Ovary (tissue), 10 donors: Measurements from ENCODE around the gene GTF3C2. TPM values are rescaled to one million over a fixed set of nuclear protein-coding genes. Genes with fewer than 3 reads are reported as not detected.

Experiments used
- DNase-seq, 5 donors: peaks; one replicate each; pipeline ENCODE4 v3.0.0-alpha.2; 2019 to 2020
- H3K27ac ChIP-seq, 2 donors: fragments of 200-600 bp; one replicate each; pipeline versions ENCODE4 v1.5.1 to v1.8.0; 2019 to 2022
- H3K27me3 ChIP-seq: fragments of 200-600 bp; one replicate; pipeline ENCODE4 v1.8.0; 2022
- H3K36me3 ChIP-seq: fragments of 200-600 bp; sonication (generic); one replicate; pipeline ENCODE4 v1.5.1; 2019
- H3K4me1 ChIP-seq: one replicate; pipeline ENCODE4 v1.8.1; 2013; ENCODE audit warnings: mild to moderate bottlenecking, moderate library complexity; ENCODE audit not compliant: insufficient read depth
- H3K4me3 ChIP-seq: fragments of 200-600 bp; sonication (generic); one replicate; pipeline ENCODE4 v1.5.1; 2017
- H3K9me3 ChIP-seq, 2 donors: fragments of 200-600 bp in 1 of 2; sonication (generic) in 1 of 2; one replicate each; pipeline versions ENCODE4 v1.5.1 to v1.8.1; 2013 to 2019; ENCODE audit warnings: mild to moderate bottlenecking in 1 of 2, moderate library complexity in 1 of 2
- EP300 ChIP-seq: sonication (generic); formaldehyde crosslinking; IDR thresholded peaks from one replicate; pipeline ENCODE4 v1.6.1; 2017; ENCODE audit warnings: antibody characterized with exemption
- POLR2A ChIP-seq: fragments of 450-650 bp; IDR thresholded peaks from one replicate; pipeline ENCODE4 v1.6.1; 2017; ENCODE audit warnings: antibody characterized with exemption, mild to moderate bottlenecking, moderate library complexity
- WGBS, 3 donors: extraction: QIAGEN DNeasy Blood & Tissue Kit in 1 of 3; methylation state at CpG; one replicate each; pipeline versions ENCODE4 v1.1.5 to v1.1.7; 2013 to 2017; 5-methylcytosine and 5-hydroxymethylcytosine counted together
- intact Hi-C, 4 donors: fragments of 100-400 bp; cut with DNase I; formaldehyde crosslinking; loops; one replicate each; pipeline versions ENCODE4 v1.11.0 to v1.15.1; 2022 to 2023
- long read RNA-seq, 3 donors: library from polyadenylated mRNA in 2 of 3; unstranded in 2 of 3; transcript quantifications; one replicate each; pipeline ENCODE4 v2.0.0 and lab custom pipeline, GENCODE V29; 2021 to 2026
- polyA plus RNA-seq, 2 donors: library from polyadenylated mRNA; stranded (reverse); fragments of 200-250 nt in 1 of 2; fragments of 350-450 nt in 1 of 2; fragmentation: Illumina TruSeq in 1 of 2; extraction: RNeasy Lipid Tissue Mini Kit (QIAGEN cat#74804) in 1 of 2; gene quantifications; one replicate each; pipeline ENCODE4 v1.2.3, GENCODE V29; 2013 to 2014
- total RNA-seq, 7 donors: library from RNA; depleted of rRNA in 2 of 7; stranded (reverse); fragments of >200 nt in 2 of 7; fragmentation: NEBNext Ultra II Directional in 3 of 7; extraction: Animal tissue kit (Norgen Biotek cat#: 25700) in 3 of 7; gene quantifications; one replicate each; pipeline versions ENCODE4 v1.1.0 to v1.2.4, GENCODE V29; 2016 to 2023
- TF ChIP-seq, protein P1 (sequence below), 3 donors: fragments of 450-650 bp in 2 of 3; fragments of 200-600 bp in 1 of 3; IDR thresholded peaks; one replicate each; pipeline versions ENCODE4 v1.5.1 to v1.8.0; 2016 to 2022; ENCODE audit warnings: antibody characterized with exemption in 3 of 3, mild to moderate bottlenecking in 1 of 3
- donor health status: DM: no; HTN: no; CAD: no; lungs with moderate emphysema.
- donor health status: DM: no; HTN: no; CAD: no.
- donor health status: Bipolar disorder and iron deficiency.
- donor health status: DM: yes; HTN: yes; CAD: no.
- donor health status: DM: no; HTN: no; CAD: no.
- donor health status: DM: yes; HTN: yes; CAD: no.

Gene GTF3C2, protein sequence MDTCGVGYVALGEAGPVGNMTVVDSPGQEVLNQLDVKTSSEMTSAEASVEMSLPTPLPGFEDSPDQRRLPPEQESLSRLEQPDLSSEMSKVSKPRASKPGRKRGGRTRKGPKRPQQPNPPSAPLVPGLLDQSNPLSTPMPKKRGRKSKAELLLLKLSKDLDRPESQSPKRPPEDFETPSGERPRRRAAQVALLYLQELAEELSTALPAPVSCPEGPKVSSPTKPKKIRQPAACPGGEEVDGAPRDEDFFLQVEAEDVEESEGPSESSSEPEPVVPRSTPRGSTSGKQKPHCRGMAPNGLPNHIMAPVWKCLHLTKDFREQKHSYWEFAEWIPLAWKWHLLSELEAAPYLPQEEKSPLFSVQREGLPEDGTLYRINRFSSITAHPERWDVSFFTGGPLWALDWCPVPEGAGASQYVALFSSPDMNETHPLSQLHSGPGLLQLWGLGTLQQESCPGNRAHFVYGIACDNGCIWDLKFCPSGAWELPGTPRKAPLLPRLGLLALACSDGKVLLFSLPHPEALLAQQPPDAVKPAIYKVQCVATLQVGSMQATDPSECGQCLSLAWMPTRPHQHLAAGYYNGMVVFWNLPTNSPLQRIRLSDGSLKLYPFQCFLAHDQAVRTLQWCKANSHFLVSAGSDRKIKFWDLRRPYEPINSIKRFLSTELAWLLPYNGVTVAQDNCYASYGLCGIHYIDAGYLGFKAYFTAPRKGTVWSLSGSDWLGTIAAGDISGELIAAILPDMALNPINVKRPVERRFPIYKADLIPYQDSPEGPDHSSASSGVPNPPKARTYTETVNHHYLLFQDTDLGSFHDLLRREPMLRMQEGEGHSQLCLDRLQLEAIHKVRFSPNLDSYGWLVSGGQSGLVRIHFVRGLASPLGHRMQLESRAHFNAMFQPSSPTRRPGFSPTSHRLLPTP
- total RNA-seq (10 to 100 TPM; 32.8 to 57.7 (median 45.8) TPM), polyA plus RNA-seq (10 to 100 TPM; 26.8 to 49.9 TPM)
- long read RNA-seq, donor 1, transcript GTF3C2-201 (19 exons, 3,882 nt): major isoform, 12 of 41 reads
- long read RNA-seq, donor 1, partial matches to known transcripts: 26 of 41 reads
- long read RNA-seq, donor 1, other reads (novel, unspliced or antisense): 3 of 41 reads
- long read RNA-seq, donor 2, partial matches to known transcripts: 0 of 4 reads
- long read RNA-seq, donor 2, other reads (novel, unspliced or antisense): 0 of 4 reads
- long read RNA-seq, donor 3, transcript GTF3C2-201 (19 exons, 3,882 nt): major isoform, 36 of 65 reads
- long read RNA-seq, donor 3, partial matches to known transcripts: 13 of 65 reads
- long read RNA-seq, donor 3, other reads (novel, unspliced or antisense): 16 of 65 reads

DNA sequence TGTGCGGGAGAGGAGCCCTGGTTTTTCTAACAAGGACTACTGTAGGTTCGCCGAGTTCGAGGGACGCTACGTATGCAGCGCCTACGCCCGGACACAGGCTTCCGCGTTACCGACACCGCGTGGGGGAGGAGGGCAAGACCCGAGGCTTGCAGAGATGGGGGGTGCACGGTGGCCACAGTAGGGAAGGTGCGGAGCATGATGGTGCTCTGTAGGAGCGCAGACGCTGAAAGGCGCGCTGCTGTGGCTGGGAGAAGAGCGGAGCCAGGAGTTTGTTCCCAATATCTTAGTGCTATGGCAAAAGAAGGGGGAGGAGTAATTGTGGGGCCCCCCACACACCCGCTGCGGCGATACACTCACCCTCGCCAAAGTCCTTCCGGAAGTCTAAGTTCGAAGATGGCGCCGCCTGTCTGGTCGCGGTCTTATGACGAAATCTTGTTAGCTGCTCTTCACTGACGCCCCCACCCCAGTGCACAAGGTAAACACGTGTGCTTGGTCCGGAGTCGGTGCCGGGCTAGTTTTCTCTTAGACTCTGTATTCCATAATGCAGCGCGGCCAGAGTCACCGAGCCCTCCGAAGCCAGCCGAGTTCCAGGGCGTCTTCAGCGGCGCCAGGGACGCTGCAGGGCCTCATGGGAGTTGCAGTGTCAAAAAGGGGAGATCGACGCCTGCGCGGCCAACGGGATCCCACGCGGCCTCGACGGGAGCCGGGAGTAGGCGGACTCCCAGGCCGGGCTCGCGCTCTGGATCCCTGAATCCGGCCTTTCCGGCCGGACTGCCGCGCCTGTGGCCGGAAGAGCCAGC lies at the start of gene GTF3C2:
GTF3C2 (minus strand) TSS at position 383 of the 800 bp plus-strand sequence. CDS start 13,210 bp downstream, outside the sequence.
- Histone ChIP-seq H3K27ac (peak within 1 kb of the TSS; percentile 18 to 71), H3K4me1 (peaks cover 7% of the 10 kb centered on the region), H3K9me3 (no peaks in the 10 kb centered on the region), H3K4me3 (peak within 1 kb of the TSS; percentile 89), H3K36me3 (no peaks in the 10 kb centered on the region), H3K27me3 (no peaks in the 10 kb centered on the region)
- intact Hi-C loops: no loop called here
- peak; percentile 92 to 97 (median 93) for DNase-seq
- WGBS, 3 donors: 0 to 1% (median 0%) methylated on average over 67 of the region's 67 CpGs
- TF ChIP-seq EP300 (no peak), POLR2A (peak; percentile 38)
- TF ChIP-seq, protein P1, sequence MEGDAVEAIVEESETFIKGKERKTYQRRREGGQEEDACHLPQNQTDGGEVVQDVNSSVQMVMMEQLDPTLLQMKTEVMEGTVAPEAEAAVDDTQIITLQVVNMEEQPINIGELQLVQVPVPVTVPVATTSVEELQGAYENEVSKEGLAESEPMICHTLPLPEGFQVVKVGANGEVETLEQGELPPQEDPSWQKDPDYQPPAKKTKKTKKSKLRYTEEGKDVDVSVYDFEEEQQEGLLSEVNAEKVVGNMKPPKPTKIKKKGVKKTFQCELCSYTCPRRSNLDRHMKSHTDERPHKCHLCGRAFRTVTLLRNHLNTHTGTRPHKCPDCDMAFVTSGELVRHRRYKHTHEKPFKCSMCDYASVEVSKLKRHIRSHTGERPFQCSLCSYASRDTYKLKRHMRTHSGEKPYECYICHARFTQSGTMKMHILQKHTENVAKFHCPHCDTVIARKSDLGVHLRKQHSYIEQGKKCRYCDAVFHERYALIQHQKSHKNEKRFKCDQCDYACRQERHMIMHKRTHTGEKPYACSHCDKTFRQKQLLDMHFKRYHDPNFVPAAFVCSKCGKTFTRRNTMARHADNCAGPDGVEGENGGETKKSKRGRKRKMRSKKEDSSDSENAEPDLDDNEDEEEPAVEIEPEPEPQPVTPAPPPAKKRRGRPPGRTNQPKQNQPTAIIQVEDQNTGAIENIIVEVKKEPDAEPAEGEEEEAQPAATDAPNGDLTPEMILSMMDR (IDR thresholded peaks at IDR 0.05): peak in 1 of 3 donors; percentile 10

DNA sequence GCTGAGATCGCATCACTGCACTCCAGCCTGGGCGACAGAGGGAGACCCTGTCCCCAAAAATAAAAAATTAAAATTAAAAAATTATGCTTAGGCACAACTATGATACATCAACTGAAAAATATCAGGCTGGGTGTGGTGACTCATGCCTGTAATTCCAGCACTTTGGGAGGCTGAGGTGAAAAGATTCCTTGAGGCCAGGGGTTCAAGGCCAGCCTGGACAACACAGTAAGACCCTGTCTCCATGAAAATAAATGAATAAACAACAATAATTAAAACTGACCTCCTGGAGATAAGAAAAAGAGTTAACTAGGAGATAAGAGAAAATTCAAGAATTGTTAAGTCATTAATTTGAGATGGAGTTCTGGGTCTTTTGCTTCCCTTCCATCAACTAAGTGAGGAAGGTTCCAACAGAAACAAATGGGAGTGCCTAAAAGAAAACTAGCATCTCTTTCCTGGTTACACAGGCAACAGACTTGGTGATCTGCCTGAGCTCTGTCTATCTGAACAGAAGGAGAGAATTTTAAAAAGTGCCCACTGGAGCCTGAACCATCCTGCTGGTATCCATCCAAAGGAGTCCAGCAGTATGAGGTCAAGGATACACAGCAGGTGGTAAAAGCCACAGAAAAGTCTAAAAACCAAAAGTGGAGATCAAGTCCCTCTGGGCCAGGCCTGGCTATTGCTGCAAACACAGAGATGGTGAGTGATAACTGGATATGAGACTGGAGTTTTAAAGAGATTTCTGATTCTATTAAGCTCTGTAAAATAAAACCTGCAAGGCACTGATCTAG lies 44.0 kb upstream of the GTF3C2 start:
- Histone ChIP-seq H3K4me1 (no peaks in the 10 kb centered on the region), H3K27ac (no peak overlapping the region), H3K9me3 (no peaks in the 10 kb centered on the region), H3K4me3 (no peak overlapping the region), H3K27me3 (no peaks in the 10 kb centered on the region), H3K36me3 (no peaks in the 10 kb centered on the region)
- 91 to 96% (median 94%) methylated on average over 2 of the region's 2 CpGs for WGBS, 3 donors
- no peak for DNase-seq
- TF ChIP-seq, protein P1 (IDR thresholded peaks at IDR 0.05): no peak
- no peak for TF ChIP-seq POLR2A
- no peak for TF ChIP-seq EP300
- intact Hi-C loops: no loop called here

DNA sequence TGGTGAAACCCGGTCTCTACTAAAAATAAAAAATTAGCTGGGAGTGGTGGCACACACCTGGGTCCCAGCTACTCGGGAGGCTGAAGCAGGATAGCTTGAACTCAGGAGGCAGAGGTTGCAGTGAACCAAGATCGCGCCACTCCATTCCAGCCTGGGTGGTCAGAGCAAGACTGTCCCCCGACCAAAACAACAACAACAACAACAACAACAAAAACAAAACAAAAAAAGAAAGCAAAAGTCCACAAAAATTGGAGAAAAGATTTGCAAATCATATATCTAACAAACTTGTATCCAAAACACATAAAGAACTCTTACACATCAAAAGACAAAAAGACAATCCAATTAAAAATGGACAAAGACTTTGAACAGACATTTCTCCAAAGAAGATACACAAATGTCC lies 42.4 kb upstream of the GTF3C2 start:
- no peak overlapping the region for H3K4me3 ChIP-seq
- no peaks in the 10 kb centered on the region for H3K9me3 ChIP-seq
- TF ChIP-seq POLR2A (no peak), EP300 (no peak)
- TF ChIP-seq, protein P1 (IDR thresholded peaks at IDR 0.05): no peak
- no peaks in the 10 kb centered on the region for H3K4me1 ChIP-seq
- H3K27me3 ChIP-seq: no peaks in the 10 kb centered on the region
- H3K27ac ChIP-seq: no peak overlapping the region
- H3K36me3 ChIP-seq: no peaks in the 10 kb centered on the region
- DNase-seq: no peak
- 90 to 92% (median 92%) methylated on average over 5 of the region's 5 CpGs for WGBS, 3 donors
- intact Hi-C loops: no loop called here
